ENCODE results near the gene SLC22A23.

The SLC22A23 gene

DNA sequence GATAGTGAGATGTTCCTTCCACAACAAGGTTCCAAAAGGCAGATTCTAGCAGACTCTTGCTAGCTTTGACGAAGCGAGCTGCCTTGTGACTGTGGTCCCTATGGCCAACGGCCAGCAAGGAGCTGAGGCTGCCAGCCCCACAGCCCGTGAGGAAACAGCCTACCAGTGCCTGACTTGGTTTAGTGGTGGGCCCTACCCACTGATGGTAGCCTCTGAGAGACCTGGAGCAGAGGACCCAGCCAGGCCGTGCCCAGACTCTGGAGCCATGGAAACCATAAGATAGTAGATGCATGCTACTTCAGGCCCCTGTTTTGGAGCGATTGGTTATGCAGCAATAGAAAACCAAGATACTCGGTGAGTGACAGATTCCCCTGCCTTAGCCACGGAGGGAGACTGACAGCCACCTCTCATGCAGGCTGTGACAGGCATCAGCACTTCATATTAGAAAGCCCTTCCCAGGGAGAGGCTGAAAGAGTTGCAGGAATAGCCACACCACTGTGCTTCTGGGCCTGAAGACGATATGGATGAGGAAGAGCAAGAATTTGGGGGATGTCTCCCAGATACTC is 178.9 kb downstream of the SLC22A23 start:
- H3K27me3 ChIP-seq (ENCODE audit: insufficient read depth, poor library complexity, severe bottlenecking), result no peaks in the 10 kb centered on the region
- DNase-seq (ENCODE audit: low spot score), result no peak

DNA sequence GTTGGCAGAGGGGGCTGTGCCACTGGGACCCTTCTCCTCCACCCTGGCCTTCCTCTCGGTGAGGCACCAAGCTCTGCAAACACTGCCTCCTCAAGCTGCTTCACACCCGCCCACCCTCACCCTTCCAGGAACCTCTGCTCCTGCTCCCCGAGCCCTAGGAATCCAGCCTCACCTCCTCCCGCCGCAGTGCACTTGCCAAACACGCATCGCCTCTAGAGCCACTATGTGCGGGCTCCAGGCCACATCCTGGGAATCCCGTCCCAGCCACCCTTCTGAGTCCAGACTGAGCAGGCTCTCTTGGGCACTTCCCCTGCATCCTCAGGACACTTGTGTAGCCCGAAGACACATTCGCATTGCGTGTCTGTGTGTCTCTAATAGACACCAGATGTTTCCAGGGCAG is 179.6 kb downstream of the SLC22A23 start:
- Histone ChIP-seq H3K9me3 (ENCODE audit: severe bottlenecking) (no peaks in the 10 kb centered on the region), H3K4me3 (ENCODE audit: severe bottlenecking) (no peak overlapping the region), H3K4me1 (ENCODE audit: insufficient read depth, poor library complexity, severe bottlenecking) (peaks cover 7% of the 10 kb centered on the region), H3K36me3 (ENCODE audit: low read depth) (no peaks in the 10 kb centered on the region; the same call in 1 of the 2 replicates), H3K27ac (ENCODE audit: poor library complexity, severe bottlenecking) (no peak overlapping the region), H3K27me3 (ENCODE audit: insufficient read depth, poor library complexity, severe bottlenecking) (no peaks in the 10 kb centered on the region)
- ATAC-seq (ENCODE audit: low read depth) (no peak), DNase-seq (ENCODE audit: low spot score) (no peak)
- TF ChIP-seq, protein P1, sequence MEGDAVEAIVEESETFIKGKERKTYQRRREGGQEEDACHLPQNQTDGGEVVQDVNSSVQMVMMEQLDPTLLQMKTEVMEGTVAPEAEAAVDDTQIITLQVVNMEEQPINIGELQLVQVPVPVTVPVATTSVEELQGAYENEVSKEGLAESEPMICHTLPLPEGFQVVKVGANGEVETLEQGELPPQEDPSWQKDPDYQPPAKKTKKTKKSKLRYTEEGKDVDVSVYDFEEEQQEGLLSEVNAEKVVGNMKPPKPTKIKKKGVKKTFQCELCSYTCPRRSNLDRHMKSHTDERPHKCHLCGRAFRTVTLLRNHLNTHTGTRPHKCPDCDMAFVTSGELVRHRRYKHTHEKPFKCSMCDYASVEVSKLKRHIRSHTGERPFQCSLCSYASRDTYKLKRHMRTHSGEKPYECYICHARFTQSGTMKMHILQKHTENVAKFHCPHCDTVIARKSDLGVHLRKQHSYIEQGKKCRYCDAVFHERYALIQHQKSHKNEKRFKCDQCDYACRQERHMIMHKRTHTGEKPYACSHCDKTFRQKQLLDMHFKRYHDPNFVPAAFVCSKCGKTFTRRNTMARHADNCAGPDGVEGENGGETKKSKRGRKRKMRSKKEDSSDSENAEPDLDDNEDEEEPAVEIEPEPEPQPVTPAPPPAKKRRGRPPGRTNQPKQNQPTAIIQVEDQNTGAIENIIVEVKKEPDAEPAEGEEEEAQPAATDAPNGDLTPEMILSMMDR (IDR thresholded peaks at IDR 0.05; ENCODE audit: poor library complexity, severe bottlenecking), result no peak

More for the DNA sequence above, 178.9 kb downstream of the SLC22A23 start:
- H3K36me3 ChIP-seq (ENCODE audit: low read depth), result no peaks in the 10 kb centered on the region
- H3K4me1 ChIP-seq (ENCODE audit: insufficient read depth, poor library complexity, severe bottlenecking), result peaks cover 12% of the 10 kb centered on the region
- H3K9me3 ChIP-seq (ENCODE audit: severe bottlenecking), result no peaks in the 10 kb centered on the region
- H3K27ac ChIP-seq (ENCODE audit: poor library complexity, severe bottlenecking), result no peak overlapping the region
- no peak overlapping the region for H3K4me3 ChIP-seq (ENCODE audit: severe bottlenecking)
- TF ChIP-seq, protein P1 (IDR thresholded peaks at IDR 0.05; ENCODE audit: poor library complexity, severe bottlenecking), result no peak
- no peak for ATAC-seq (ENCODE audit: low read depth)

DNA sequence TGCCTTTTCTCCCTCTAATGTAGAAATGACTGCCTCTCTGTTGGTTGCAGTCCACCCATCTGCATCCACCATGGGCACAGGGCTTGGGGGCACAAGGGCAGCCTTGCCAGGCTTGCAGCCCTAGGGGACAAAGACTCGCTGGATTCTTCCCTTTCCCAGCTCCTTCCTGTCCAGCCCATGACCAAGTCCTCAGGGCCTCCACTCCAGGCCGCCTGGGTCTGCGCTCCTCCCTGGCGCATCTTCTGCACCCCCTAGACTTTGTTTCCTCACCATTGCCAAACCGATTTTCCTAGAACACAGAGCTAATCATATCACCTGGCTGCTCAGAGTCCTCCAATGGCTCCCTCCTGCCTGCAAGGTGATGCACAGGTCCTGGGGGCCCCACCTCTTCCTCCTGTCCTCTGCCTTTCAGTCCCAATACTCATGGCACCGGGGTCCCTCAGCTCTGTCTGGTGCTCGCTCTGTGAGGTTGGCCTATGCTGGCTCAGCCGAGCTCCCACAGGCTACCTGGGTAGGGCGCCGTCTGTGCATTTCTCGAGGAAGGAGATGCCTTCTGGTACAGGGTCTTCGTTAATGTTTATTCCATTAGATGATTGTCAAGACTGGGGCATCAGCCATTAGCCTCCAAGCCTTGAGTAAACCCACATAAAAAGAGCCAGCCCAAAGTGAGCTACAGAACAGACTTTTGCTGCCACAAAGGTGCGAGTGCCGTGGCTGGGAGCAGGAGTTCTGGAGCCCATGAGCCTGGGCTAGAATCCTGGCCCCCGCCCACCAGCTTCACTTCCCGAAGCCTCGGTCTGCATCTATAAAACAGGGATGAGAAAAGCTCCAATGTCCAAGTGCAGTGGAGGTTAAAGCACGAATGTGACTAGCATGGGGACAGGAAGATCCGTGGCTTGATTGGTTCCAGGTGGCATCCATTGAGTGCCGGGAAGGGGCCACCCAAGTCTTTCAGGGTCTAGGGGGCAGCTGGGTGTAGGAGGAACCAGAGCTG is 180.4 kb downstream of the SLC22A23 start:
- Histone ChIP-seq H3K9me3 (ENCODE audit: severe bottlenecking) (no peaks in the 10 kb centered on the region), H3K4me3 (ENCODE audit: severe bottlenecking) (no peak overlapping the region), H3K27ac (ENCODE audit: poor library complexity, severe bottlenecking) (no peak overlapping the region), H3K4me1 (ENCODE audit: insufficient read depth, poor library complexity, severe bottlenecking) (peaks cover 2% of the 10 kb centered on the region), H3K36me3 (ENCODE audit: low read depth) (peaks cover 6% of the 10 kb centered on the region), H3K27me3 (ENCODE audit: insufficient read depth, poor library complexity, severe bottlenecking) (no peaks in the 10 kb centered on the region)
- DNase-seq (ENCODE audit: low spot score) (no peak), ATAC-seq (ENCODE audit: low read depth) (no peak)
- TF ChIP-seq, protein P1 (IDR thresholded peaks at IDR 0.05; ENCODE audit: poor library complexity, severe bottlenecking), result no peak

DNA sequence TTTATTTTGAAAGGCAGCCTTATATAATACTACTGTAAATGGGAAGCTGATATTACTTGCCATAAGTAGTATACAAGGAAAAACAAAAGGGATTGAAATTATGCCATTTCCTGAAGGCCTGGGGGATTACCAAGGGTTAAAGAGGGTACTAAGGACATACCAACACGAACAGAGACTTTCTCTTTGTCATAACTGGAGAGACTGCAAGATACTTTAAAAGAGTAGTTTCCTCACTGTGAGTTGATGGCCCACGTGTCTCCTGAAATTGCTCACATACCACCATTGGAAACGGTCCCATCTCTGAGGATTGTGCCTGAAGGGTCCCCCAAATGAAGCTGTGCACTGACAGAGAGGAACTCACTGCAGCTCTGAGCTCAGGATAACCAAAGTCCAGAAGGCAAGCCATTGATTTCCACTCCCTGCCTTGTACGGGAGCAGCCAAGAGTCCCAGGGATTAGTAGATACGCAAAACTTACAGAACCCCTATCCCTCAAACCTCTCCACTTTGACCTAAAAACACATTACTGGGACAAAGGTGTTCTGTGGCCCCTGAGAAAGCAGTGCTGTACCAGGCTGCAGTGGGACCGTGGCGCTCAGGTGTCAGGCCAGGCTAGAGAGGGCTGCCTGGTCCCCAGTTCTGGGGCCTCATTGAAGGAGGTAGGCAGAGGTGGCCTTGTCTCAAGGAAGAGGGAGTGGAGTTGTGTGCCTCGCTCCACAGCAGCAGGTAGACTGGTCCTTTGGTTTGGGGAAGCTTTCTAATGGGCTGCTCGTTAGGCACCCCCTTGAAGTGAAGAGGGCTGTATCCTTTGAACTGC is 182.9 kb downstream of the SLC22A23 start:
- Histone ChIP-seq H3K27me3 (ENCODE audit: insufficient read depth, poor library complexity, severe bottlenecking) (no peaks in the 10 kb centered on the region), H3K4me3 (ENCODE audit: severe bottlenecking) (no peak overlapping the region), H3K9me3 (ENCODE audit: severe bottlenecking) (no peaks in the 10 kb centered on the region), H3K4me1 (ENCODE audit: insufficient read depth, poor library complexity, severe bottlenecking) (no peaks in the 10 kb centered on the region), H3K27ac (ENCODE audit: poor library complexity, severe bottlenecking) (no peak overlapping the region), H3K36me3 (ENCODE audit: low read depth) (peaks cover 23% of the 10 kb centered on the region)
- DNase-seq (ENCODE audit: low spot score) (no peak), ATAC-seq (ENCODE audit: low read depth) (no peak)
- TF ChIP-seq, protein P1 (IDR thresholded peaks at IDR 0.05; ENCODE audit: poor library complexity, severe bottlenecking), result no peak

Measured in RWPE2 (cell line).